ENCODE data around the gene TDRD5. TPM values are rescaled to one million over a fixed set of nuclear protein-coding genes. Genes with fewer than 3 reads are reported as not detected.

The TDRD5 gene
- total RNA-seq, 1 donor from 2014 or later = 0.09 TPM

DNA sequence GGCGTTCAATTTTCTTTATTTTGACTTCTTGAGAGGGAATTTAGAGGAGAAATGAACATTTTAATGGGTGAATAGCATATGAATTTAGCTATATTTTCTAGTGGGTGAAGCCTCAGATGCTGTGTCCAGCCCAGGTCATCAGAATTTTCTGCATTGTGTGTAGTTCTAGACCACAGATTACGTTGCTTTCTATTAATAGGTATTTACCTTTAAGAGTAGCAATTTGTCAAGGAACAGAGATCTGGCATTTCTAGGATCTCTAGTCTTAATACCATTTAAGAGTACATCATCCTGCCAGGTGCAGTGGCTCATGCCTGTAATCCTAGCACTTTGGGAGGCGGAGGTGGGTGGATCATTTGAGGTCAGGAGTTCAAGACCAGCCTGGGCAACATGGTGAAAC lies 20.7 kb downstream of the TDRD5 start:
- Histone ChIP-seq H3K9me3 (ENCODE audit: low read depth) (no peaks in the 10 kb centered on the region), H3K9ac (no peak overlapping the region), H3K79me2 (ENCODE audit: low read depth) (no peaks in the 10 kb centered on the region), H3K27ac (no peak overlapping the region), H3K4me1 (no peaks in the 10 kb centered on the region), H3K4me3 (no peak overlapping the region), H4K20me1 (ENCODE audit: low read depth) (no peaks in the 10 kb centered on the region), H2AFZ (replicated peaks) (no peak overlapping the region), H3K4me2 (no peak overlapping the region), H3K27me3 (no peaks in the 10 kb centered on the region), H3K36me3 (no peaks in the 10 kb centered on the region), H3F3A (ENCODE audit: low read depth) (no peaks in the 10 kb centered on the region)
- H3K4me1 Mint-ChIP-seq = peaks cover 3% of the 10 kb centered on the region
- no peaks in the 10 kb centered on the region for H3K36me3 Mint-ChIP-seq
- TF ChIP-seq, protein P1, sequence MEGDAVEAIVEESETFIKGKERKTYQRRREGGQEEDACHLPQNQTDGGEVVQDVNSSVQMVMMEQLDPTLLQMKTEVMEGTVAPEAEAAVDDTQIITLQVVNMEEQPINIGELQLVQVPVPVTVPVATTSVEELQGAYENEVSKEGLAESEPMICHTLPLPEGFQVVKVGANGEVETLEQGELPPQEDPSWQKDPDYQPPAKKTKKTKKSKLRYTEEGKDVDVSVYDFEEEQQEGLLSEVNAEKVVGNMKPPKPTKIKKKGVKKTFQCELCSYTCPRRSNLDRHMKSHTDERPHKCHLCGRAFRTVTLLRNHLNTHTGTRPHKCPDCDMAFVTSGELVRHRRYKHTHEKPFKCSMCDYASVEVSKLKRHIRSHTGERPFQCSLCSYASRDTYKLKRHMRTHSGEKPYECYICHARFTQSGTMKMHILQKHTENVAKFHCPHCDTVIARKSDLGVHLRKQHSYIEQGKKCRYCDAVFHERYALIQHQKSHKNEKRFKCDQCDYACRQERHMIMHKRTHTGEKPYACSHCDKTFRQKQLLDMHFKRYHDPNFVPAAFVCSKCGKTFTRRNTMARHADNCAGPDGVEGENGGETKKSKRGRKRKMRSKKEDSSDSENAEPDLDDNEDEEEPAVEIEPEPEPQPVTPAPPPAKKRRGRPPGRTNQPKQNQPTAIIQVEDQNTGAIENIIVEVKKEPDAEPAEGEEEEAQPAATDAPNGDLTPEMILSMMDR (IDR thresholded peaks at IDR 0.05) = no peak
- TF ChIP-seq EZH2 (IDR thresholded peaks at IDR 0.05) = no peak
- TF ChIP-seq EZH2phosphoT487 (IDR thresholded peaks at IDR 0.05) = no peak
- no peaks in the 10 kb centered on the region for H3K9me3 Mint-ChIP-seq
- peaks cover 2% of the 10 kb centered on the region for H3K27me3 Mint-ChIP-seq (ENCODE audit: insufficient read depth, low read depth)
- no peak overlapping the region for H3K27ac Mint-ChIP-seq
- no peak for DNase-seq (ENCODE audit: low spot score)
- H3K4me3 Mint-ChIP-seq = no peak overlapping the region

DNA sequence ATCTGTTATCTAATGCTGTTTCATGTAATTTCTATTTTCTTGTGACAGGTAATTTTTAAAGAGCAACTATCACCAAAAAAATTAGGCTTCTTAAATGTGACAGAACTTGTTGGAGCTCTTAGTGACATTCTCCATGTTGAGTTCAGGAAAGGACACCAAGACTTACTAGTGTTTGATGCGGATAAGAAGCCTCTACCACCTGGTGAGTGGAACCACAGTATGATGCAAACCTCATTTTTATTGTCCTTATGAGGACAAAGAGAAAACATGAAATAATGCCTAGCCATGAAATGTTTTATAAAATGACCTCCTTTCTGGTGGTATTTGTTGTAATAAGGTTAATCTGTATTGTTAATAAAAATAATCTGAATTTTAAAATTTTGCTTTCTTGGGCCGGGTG lies 39.1 kb downstream of the TDRD5 start:
- H3K27ac ChIP-seq = no peak overlapping the region
- no peak overlapping the region for H3K27ac Mint-ChIP-seq
- H3F3A ChIP-seq (ENCODE audit: low read depth) = no peaks in the 10 kb centered on the region
- no peaks in the 10 kb centered on the region for H3K36me3 Mint-ChIP-seq
- no peaks in the 10 kb centered on the region for H3K9me3 Mint-ChIP-seq
- H3K4me2 ChIP-seq = no peak overlapping the region
- H2AFZ ChIP-seq (replicated peaks) = no peak overlapping the region
- no peak overlapping the region for H3K9ac ChIP-seq
- H3K4me1 Mint-ChIP-seq = no peaks in the 10 kb centered on the region
- H3K36me3 ChIP-seq = no peaks in the 10 kb centered on the region
- H3K27me3 Mint-ChIP-seq (ENCODE audit: insufficient read depth, low read depth) = peaks cover 2% of the 10 kb centered on the region
- DNase-seq (ENCODE audit: low spot score) = no peak
- H3K27me3 ChIP-seq = no peaks in the 10 kb centered on the region
- H3K4me3 Mint-ChIP-seq = no peak overlapping the region
- no peaks in the 10 kb centered on the region for H4K20me1 ChIP-seq (ENCODE audit: low read depth)
- H3K79me2 ChIP-seq (ENCODE audit: low read depth) = no peaks in the 10 kb centered on the region
- H3K9me3 ChIP-seq (ENCODE audit: low read depth) = no peaks in the 10 kb centered on the region
- peaks cover 8% of the 10 kb centered on the region for H3K4me1 ChIP-seq
- H3K4me3 ChIP-seq = no peak overlapping the region
- no peak for TF ChIP-seq EZH2 (IDR thresholded peaks at IDR 0.05)
- TF ChIP-seq EZH2phosphoT487 (IDR thresholded peaks at IDR 0.05) = no peak
- TF ChIP-seq, protein P1 (IDR thresholded peaks at IDR 0.05) = no peak

DNA sequence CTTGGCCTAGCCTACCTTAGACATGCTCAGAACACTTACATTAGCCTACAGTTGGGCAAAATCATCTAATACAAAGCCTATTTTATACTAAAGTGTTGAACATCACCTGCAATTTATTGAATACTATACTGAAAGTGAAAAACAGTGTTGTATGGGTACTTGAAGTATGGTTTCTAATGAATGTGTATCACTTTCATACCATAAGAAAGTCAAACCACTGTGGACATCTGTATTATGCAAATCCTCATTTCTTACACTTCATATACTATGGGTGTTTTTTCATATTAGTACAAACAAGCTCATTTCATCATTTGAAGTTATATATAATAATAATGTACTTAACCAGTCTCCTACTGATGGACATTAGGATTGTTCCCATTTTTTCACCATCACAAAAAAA lies 41.2 kb downstream of the TDRD5 start:
- Histone ChIP-seq H3K4me3 (no peak overlapping the region), H3K79me2 (ENCODE audit: low read depth) (no peaks in the 10 kb centered on the region), H4K20me1 (ENCODE audit: low read depth) (no peaks in the 10 kb centered on the region), H3K36me3 (no peaks in the 10 kb centered on the region), H3K4me2 (no peak overlapping the region), H3K27me3 (no peaks in the 10 kb centered on the region), H3K4me1 (peaks cover 8% of the 10 kb centered on the region), H2AFZ (replicated peaks) (no peak overlapping the region), H3K9me3 (ENCODE audit: low read depth) (no peaks in the 10 kb centered on the region), H3K27ac (no peak overlapping the region), H3F3A (ENCODE audit: low read depth) (no peaks in the 10 kb centered on the region), H3K9ac (no peak overlapping the region)
- DNase-seq (ENCODE audit: low spot score) = no peak
- H3K27me3 Mint-ChIP-seq (ENCODE audit: insufficient read depth, low read depth) = peaks cover 2% of the 10 kb centered on the region
- no peaks in the 10 kb centered on the region for H3K36me3 Mint-ChIP-seq
- no peaks in the 10 kb centered on the region for H3K4me1 Mint-ChIP-seq
- no peak overlapping the region for H3K27ac Mint-ChIP-seq
- TF ChIP-seq, protein P1 (IDR thresholded peaks at IDR 0.05) = no peak
- TF ChIP-seq EZH2 (IDR thresholded peaks at IDR 0.05) (no peak), EZH2phosphoT487 (IDR thresholded peaks at IDR 0.05) (no peak)
- no peak overlapping the region for H3K4me3 Mint-ChIP-seq
- no peaks in the 10 kb centered on the region for H3K9me3 Mint-ChIP-seq

Data from neural progenitor cell (in vitro differentiated cells).